ENCODE measurements around the gene CEACAM19. TPM values are rescaled to one million over a fixed set of nuclear protein-coding genes. Genes with fewer than 3 reads are reported as not detected.

The CEACAM19 gene
- total RNA-seq, 4 donors from 2014 or later, result 0.82 to 5.2 (median 3.5) TPM

GRCh38 chr19:44710483-44710882 lies 39.2 kb downstream of the CEACAM19 start:
- H3K27ac ChIP-seq, result no peak overlapping the region
- no peaks in the 10 kb centered on the region for H3K27me3 ChIP-seq
- H3K9me3 ChIP-seq, result peaks cover 0 to 8% (median 0%) of the 10 kb centered on the region in 3 donors
- H3K4me1 ChIP-seq, result no peaks in the 10 kb centered on the region
- no peaks in the 10 kb centered on the region for H3K36me3 ChIP-seq
- TF ChIP-seq EP300 (IDR thresholded peaks at IDR 0.05) (no peak), POLR2A (IDR thresholded peaks at IDR 0.05) (no peak), CTCF (IDR thresholded peaks at IDR 0.05) (no peak), POLR2AphosphoS5 (IDR thresholded peaks at IDR 0.05) (no peak)
- ATAC-seq, result no peak
- 64 to 85% methylated on average over 5 to 7 of the region's 14 CpGs for WGBS, 2 donors (ENCODE audit: low coverage in 1 of 2)
- no peak overlapping the region for H3K4me3 ChIP-seq

- Histone ChIP-seq H3K4me1 (peaks cover 0 to 3% (median 0%) of the 10 kb centered on the region in 3 donors), H3K27ac (no peak overlapping the region), H3K27me3 (no peaks in the 10 kb centered on the region), H3K4me3 (no peak overlapping the region), H3K36me3 (no peaks in the 10 kb centered on the region), H3K9me3 (peaks cover 0 to 8% (median 0%) of the 10 kb centered on the region in 3 donors)
- TF ChIP-seq CTCF (IDR thresholded peaks at IDR 0.05) (no peak), POLR2A (IDR thresholded peaks at IDR 0.05) (no peak), EP300 (IDR thresholded peaks at IDR 0.05) (no peak), POLR2AphosphoS5 (IDR thresholded peaks at IDR 0.05) (no peak)
- no peak for ATAC-seq
- WGBS, 2 donors (ENCODE audit: low coverage in 1 of 2), result 38 to 75% methylated on average over 4 of the region's 4 CpGs
Measured at GRCh38 chr19:44712864-44713515, 41.7 kb downstream of the CEACAM19 start.

GRCh38 chr19:44714597-44715169 lies 43.4 kb downstream of the CEACAM19 start:
- H3K27me3 ChIP-seq, result no peaks in the 10 kb centered on the region
- peaks cover 0 to 19% (median 12%) of the 10 kb centered on the region in 3 donors for H3K4me1 ChIP-seq
- TF ChIP-seq POLR2AphosphoS5 (IDR thresholded peaks at IDR 0.05) (no peak), POLR2A (IDR thresholded peaks at IDR 0.05) (no peak), CTCF (IDR thresholded peaks at IDR 0.05) (no peak), EP300 (IDR thresholded peaks at IDR 0.05) (no peak)
- H3K9me3 ChIP-seq, result peaks cover 0 to 8% (median 0%) of the 10 kb centered on the region in 3 donors
- ATAC-seq, result no peak
- no peak overlapping the region for H3K27ac ChIP-seq
- no peaks in the 10 kb centered on the region for H3K36me3 ChIP-seq
- 0% methylated on average over 1 of the region's 2 CpGs for WGBS, 2 donors (ENCODE audit: low coverage in 1 of 2)
- no peak overlapping the region for H3K4me3 ChIP-seq

GRCh38 chr19:44717603-44718002 lies 46.3 kb downstream of the CEACAM19 start:
- Histone ChIP-seq H3K4me1 (peaks cover 0 to 37% (median 12%) of the 10 kb centered on the region in 3 donors), H3K4me3 (no peak overlapping the region), H3K36me3 (no peaks in the 10 kb centered on the region), H3K9me3 (peaks cover 0 to 8% (median 0%) of the 10 kb centered on the region in 3 donors), H3K27ac (peak overlapping the region in 2 of 4 donors; percentile 80 to 87), H3K27me3 (no peaks in the 10 kb centered on the region)
- ATAC-seq, result no peak
- TF ChIP-seq EP300 (IDR thresholded peaks at IDR 0.05) (no peak), POLR2A (IDR thresholded peaks at IDR 0.05) (no peak), CTCF (IDR thresholded peaks at IDR 0.05) (no peak), POLR2AphosphoS5 (IDR thresholded peaks at IDR 0.05) (no peak)
- 72 to 78% methylated on average over 4 to 6 of the region's 6 CpGs for WGBS, 2 donors (ENCODE audit: low coverage in 1 of 2)

Data from gastroesophageal sphincter (tissue), 4 donors.